NCI-H1930 (cell line): ENCODE data around the gene TMEM108.
A peak's percentile ranks its signal among the peaks of the same experiment; 100 is the strongest.

Experiments
- DNase-seq, 2 experiments: peaks; one replicate each; lab custom pipeline; 2025; lab: John Stamatoyannopoulos, UW

The TMEM108 gene

DNA sequence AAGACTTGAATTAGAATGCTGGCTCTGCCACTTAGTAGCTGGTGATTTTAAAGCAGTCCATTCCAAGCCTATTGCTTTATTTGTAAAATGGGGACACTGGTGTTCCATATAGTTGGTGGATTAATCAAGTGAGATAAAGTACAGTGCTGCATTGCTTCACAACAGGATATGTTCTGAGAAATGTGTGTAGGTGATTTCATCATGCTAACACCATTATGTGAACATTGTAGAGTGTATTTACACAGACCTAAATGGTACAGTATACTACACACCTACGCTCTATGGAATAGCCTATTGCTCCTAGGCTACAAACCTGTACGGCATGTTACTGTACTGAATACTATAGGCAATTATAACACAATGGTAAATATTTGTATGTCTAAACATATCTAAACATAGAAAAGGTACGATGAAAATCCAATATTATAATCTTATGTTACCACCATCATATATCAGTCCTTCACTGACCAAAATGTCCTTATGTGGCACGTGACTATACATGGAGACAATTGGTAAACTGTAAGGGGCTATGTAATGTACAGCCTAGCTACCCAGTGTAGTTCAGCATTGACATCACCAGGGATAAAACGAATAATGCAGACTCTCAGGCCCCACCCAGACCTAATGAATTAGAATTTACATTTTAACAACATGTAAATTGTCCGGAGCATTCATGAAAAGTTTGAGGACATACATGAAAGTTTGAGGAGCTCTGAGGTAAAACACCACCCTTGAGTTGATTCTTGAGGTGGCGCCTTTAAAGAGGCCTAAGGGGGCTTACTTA is 240.3 kb downstream of the TMEM108 start:
- no peak for DNase-seq

DNA sequence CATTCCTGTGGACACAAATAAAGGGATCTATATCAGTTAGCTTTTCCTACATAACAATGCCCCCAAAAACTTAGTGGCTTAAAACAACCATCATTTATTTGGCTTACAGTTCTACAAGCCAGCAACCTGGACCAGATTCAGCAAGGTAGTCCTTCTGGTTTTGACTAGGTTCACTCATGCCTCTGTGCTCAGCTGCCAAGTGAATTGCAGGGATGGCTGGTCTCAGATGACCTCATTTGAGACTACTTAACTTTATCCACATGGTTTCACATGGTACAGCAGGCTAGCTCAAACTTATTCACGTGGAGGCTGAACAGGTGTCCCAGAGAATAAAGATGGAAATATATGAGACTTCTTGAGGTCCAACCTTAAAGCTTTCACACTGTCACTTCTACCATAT is 242.4 kb downstream of the TMEM108 start:
- DNase-seq, result no peak

DNA sequence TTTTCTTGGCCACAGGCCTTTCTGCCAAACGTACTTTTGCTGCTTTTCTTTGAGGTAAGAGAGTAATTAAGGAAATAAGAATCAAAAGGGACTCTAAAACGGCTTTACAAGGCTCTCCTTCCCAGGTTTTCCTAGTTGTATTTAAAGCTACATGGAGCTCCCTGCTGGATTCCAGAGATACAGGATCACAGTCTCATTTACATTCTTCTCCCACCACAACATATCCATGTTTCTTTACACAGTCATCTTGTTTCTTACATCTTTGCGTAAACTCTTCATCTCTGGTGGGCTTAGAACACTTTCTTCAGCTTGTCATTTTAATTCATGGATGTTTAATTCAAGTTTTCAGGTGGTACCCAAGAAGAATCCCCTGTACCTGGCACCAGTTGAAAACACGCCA is 244.0 kb downstream of the TMEM108 start:
- no peak for DNase-seq

DNA sequence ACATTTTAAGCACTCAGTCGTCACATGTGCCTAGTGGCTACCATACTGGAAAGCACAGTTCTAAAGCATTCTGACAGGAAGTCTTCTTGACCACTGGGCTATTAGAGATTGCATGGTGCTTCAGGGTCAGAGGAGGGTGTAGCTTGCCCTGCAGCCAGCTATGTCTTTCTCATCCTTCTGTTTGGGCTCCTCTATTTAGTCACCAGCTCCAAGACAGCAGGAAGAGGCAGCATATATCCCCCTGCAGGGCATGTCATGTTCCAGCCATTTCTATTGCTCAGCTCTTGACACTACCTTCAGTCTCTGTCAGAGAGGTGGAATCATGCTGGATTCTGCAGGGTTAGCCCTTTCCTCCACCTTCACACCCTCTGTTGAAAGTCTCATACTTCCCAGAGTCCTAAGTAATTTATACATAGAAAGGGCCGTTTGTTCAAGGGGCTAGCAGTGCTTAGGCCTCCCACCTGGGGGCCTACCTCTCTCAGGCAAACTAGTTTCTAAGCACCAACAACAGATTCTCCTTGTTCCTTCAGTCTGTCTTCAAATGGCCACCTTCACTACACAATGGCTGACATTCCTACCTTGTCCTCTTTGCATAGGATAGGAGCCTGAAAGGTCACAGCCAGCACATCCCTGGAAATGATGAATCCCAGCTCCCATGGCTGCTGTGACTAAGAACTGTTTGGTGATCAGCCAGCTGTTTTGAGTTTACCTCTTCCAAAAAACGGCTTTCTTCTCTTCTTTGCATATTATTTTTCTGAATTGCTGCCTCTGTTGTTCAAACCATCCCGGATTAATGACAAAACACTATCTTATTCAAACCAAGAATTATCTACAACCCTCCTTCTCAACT is 246.0 kb downstream of the TMEM108 start:
- DNase-seq, result no peak

DNA sequence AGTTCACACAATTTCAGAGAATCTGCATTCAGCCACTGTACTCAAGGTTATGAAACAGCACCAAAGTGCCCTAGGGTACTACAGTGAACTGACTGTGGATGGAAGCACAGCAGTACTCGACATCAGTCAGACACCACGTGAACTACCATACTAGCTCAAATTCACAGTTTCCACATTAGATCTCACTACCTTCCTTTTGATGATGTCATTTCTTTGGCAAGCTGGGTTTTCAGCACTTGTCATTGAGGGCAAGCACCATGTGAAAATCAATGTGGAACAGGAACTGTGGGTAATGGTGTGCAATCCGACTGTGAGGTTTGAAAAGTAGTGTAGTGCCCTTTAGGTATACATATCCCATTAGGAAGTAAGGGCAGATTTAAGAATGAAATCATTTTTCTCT is 251.1 kb downstream of the TMEM108 start:
- DNase-seq, result no peak

DNA sequence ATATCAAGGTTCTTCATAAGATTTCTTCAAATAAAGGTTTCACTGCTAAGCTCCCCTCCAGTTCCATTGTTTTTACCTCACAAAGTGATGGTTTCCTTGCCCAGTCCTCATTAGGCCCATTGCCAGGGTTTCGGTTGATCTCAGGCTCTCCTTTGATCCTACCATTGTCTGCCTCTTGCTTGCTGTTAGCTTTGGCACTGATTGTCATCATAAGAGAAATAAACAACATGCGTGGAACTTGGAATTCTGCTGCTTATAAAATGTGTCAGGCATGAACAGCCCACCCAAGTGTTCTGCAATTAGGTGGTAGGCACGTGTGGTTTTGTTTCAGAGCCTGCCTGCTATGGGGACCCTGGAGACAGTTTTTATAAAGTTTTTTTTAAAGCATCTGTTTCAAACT is 254.1 kb downstream of the TMEM108 start:
- DNase-seq, result no peak

DNA sequence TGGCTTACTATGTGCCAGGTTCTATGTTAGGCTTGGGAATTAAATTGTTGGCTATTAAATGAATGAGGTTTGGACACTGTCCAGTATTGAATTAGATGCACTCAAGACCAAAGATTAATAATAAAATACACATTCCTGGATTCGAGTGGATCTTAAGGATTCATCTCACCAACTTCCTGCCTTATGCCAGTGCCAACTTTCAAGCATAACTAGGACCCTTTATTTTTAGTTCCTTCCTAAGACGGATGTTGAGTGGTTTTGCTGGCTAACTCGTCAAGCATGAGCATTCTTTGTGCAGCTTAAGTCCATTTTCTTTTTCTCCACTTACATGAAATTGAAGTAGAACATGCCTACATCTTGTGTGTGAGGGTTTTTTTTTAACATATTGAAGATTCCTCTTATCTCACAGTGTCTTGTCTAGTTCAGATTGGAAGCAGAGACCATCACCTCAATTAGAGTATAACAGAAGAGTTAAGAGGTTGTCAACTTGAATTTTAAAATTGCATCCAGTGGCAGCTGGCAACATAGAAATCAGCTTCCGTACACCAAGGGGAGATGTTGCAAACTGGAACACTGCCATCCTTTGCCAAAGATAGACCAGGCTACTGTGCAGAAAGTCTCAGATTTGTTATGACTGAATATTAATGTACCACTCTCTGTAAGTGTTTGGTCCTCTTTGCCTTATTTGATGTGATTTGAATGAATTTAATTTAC is 255.4 kb downstream of the TMEM108 start:
- no peak for DNase-seq

DNA sequence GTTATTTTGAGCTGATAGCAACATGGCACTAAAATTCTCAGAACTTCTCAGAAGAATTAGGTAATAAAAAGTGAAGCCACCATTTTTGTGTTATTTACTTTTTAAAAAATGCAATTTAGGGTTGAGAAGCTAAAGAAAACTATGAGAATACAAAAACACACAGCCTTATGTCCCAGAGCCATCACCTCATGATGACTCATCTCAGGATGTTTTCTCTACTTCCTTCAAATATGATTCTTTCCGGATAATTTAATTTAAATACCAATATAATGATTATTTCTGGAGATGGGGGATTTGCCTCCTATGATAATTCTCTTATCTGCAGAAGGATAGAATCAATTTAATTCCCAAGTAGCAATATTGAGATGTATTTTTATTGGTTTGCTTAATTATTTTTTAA is 256.1 kb downstream of the TMEM108 start:
- no peak for DNase-seq

DNA sequence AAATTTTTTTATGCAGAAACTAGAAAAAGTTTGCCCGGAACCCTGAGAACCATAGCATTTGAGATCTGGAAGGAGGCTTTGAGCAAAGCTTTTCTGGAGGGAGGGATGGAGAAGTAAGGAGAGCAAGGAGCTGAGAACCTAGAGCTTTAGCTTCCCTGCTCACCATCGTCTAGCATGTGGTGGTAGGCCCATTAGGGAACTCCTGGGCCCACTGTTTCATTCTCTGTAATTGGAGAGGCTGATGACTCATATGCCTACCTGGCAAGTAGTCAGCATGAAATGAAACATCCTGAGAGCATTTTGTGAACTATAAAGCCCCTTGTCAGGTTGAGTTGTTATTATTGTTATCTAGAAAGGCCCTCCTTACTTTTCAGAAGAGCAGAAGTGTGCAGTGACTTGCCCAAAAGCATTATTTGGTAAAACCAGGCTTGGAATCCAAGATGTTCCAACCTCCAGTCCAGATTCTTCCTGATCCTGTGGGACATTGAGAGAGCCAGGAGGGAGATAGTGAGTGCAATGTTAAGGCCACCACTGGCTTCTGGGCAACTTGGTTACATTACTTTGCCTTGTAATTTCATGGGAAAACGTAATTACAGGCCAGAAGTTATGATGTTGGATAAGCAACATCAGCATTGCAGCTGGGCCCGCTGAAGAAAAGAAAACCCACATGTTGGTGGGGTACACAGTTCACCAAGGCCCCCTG is 257.2 kb downstream of the TMEM108 start:
- DNase-seq, result no peak

DNA sequence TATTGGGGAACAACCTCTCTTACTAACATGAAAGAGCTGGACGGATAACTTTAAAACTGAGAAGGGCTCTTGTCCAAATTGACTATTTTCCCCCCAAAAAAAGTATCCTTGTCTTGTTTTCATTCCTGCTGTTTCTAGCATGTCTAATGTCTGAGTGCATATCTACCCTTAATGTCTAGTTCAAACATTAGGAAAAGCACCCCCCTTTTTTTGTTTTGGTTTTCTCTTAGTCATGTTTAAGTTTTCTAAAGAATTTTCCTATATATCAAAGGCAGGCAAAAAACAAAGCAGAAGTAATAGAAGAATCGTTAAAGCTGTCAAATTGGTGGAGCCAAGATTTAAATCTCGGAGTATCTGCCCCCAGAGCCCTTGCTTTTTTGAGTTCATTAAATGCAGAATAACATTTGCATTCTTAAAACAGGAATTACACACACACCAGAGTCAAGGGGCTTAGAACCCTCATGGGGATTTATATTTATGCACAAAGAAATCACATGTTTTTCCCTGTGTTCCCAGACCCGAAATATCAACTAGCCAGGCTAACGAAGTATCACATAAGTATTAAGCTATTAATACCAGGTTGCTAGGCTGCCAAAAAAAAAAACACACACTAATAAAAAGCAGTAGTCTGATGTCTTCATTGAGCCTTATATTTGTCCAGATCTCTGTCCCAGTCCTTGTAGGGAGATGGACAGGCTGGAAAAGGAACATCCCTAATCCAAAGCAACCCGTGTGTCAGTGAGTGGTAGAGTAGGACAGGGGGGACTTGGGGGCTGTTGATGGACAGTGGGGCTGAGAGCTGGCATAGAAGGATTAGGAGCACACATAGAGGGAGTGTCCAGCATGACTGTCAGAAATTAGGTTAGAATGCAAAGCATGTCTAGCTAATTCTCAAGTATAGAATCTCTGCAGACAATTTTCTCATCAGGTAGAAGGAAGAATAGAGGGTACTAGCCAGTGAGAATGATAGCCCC is 258.0 kb downstream of the TMEM108 start:
- no peak for DNase-seq

DNA sequence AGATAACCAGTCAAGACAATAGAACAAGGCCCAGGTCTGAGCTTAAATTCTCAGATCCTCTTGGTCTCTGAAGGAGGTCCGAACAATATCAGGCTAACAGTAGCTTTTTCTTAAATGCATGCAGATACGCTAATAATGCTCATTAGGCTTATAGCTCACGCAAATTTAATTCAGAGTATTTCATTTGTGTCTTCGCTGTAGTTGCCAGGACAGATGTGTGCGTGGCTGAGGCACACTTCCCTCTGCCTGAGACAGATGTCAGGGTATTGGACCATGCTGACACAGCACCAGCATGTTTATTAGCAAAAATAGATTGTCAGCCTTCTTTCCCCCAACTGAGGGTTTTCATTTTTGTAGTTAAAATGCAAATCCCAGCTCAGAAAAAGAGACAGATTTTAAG is 258.8 kb downstream of the TMEM108 start:
- DNase-seq, result no peak

DNA sequence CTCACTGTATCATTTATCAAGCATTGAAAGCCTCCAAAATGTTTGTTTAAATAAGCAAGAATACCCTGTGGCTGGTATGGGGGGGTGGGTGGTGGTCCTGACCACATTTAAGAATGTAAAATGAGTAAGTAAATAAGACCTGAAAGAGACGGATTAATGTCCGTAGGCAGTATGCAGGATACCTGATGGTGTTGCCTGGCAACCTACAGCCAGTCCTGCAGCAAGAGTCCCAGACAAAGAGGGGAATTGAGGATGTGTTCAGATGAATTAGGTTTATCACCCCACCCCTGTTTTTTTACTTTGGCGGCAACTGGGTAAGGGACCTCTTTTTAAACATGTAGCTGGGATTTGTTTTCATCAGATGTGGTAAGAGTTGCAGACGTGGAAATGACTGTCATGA is 261.9 kb downstream of the TMEM108 start:
- peak in 1 of 2 experiments; percentile 29 for DNase-seq

DNA sequence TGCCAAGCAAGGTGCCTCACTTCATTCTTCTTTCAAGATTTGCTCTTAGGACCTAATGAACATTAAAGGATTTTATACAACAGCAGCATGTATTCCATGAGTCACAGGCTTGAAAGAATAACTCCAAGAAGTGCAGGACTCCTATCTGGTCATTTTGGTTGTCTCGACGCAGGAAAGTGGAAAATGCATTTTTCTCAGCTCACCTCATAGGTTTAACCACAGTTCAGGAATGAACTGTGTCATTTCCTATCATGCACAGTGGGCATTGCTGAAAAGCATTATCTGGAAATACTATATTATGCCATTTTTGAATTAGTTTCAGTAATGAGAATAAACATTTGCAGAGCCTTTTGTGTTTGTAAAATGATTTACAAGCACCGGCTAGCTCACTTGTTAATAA is 263.0 kb downstream of the TMEM108 start:
- DNase-seq, result no peak

DNA sequence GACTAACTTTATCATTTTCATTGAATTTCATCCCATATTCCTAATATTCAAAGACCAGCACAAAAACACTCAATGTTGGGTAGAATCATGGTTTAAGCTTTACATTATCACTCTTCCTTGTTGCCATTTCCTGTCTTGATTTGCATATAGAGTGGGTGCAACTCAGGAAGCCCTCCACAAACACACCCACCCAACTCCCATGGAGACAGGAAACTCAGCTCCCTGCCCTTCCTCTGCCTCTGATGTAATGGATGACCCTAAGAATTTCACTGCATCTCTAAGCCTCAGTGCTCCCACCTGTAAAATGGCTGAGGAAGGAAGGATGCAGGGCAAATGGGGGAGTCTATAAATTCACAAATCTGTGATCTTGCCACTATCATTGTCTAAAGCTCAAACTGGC is 263.5 kb downstream of the TMEM108 start:
- DNase-seq, result no peak

DNA sequence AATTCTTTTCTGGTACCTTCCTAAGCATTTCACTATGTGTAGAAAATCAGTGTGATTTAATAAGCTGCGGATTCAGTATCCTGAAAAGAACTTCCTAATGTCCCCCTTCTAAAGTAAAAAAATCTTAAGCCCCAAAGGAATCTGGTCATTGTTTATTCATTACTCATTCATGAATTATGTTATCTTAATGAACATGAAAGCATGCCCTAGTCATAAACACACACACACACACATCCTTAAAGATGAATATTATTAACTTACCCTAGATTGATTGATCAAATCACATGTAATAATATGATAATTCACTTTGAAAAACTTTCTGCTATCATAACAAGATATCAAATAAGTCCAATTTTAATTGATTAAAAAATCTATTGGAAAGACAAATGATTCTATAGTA is 265.2 kb downstream of the TMEM108 start:
- DNase-seq, result no peak

DNA sequence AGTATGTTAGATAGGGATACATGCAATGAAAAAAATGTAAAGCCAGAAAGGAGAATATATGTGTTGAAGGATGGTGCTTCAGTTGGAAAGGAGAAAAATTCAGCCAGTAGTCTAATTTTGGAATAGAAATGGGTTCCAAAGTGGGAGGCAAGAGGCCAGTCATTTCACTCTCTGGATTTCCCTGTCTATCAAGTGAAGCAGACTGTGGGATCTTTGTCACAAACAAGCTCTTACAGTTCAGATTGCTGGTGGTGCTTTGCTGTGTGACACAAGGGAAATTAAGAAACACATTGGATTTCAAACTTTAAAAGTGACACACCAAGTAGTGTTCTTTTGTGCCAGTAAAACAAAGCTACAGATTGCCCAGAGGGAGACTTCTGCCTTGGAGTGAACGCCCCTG is 279.7 kb downstream of the TMEM108 start:
- DNase-seq, result no peak

DNA sequence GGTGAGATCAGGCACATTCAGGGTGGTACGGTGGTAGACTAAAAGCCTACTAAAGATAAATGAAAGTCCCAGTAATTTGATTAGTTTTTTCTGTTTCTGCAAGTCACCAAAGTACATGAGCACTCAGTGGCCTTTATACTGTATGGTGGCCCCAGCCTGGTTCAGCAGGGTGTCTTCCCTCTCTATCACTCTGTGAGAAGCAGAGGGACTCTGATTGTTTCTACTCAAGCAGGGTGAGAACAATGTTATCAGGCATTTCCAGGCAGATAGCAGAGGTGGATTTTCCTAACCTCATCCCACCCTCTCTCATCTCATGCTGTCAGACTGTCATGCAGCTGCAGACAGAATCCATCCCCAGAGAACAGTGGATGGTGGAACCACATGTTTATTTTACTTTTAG is 290.2 kb downstream of the TMEM108 start:
- DNase-seq, result no peak

DNA sequence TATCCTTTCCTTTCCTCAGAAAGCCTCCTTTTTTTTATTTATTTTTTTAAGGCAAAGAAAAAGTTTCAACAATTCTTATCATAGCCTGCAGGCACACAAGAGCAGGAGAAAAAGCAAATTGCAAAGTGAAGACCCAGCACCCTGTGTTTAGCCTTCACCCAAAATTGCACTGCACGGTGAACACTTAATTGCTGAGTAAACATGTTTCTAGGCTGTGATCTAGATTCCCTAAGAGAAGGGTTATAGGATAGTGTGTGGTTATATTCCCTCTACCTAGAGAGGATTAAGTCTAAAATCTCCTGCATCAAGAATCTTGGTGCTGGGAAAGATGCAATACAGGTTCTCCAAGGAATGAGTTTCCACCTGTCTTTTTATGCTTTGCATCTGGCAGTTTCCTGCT is 291.4 kb downstream of the TMEM108 start:
- DNase-seq, result no peak

DNA sequence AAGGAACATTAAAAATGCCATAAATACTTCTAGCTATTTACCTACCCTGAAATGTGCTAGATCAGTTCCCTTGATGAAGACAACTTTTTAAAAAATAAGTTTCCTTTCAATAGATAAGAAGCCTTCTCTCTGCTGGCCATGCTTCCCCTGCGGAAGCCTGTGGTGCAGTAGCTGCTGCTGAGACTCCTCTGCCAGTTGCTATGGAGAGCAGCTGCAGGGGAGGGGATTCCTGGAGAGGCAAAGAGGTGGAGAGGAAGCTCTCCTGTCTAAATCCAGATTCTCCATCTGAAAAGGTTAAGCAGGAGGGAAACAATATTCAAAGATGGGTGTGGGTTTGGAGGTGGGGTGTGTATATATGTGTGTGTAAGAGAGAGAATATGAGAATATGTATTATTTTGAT is 291.9 kb downstream of the TMEM108 start:
- no peak for DNase-seq

DNA sequence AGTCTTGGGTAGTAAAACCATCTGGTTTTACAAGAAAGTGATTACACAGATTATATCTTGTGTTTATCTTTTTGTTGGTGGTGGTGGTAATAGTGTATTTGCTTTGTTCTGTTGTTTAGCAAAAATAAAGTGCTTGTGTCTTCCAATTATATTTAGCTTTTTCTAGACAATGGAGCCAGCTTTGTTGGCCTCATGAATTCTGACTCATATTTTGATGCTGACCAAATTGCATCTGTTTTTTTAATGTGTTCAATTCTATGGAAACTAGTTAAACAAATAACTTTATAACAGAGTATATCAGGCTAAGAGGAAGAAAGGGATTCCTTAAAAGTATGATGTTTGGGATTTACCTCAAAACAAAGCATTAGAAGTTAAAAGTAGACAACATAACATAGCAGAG is 292.3 kb downstream of the TMEM108 start:
- no peak for DNase-seq

DNA sequence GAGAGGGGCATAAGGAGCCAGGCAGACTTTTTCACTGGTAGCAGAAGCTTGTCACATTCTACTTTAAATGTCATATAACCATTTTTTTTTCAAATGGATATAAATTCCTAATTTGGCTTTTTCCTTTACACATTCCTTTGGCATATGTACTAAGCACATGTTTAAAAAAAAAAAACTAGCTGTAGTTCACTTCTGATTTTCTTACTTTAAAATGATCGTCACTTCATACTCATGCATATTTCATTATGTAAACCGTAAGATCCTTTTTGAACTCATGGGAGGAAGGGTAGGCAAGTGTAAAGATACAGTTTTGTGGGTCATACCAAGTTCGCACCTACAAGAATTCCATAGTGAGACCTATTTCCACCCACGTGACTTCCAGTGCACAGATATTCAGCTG is 316.5 kb downstream of the TMEM108 start:
- no peak for DNase-seq
